Ovary (tissue), 9 donors: Measurements from ENCODE around the gene RAP1GAP2. TPM values are rescaled to one million over a fixed set of nuclear protein-coding genes. Genes with fewer than 3 reads are reported as not detected.

ENCODE experiments used
- DNase-seq, 5 donors: peaks; one replicate each; pipeline ENCODE4 v3.0.0-alpha.2; 2019 to 2020
- H3K27ac ChIP-seq, 2 donors: fragments of 200-600 bp; one replicate each; pipeline versions ENCODE4 v1.5.1 to v1.8.0; 2019 to 2022
- H3K27me3 ChIP-seq: fragments of 200-600 bp; one replicate; pipeline ENCODE4 v1.8.0; 2022
- H3K36me3 ChIP-seq: fragments of 200-600 bp; sonication (generic); one replicate; pipeline ENCODE4 v1.5.1; 2019
- H3K4me1 ChIP-seq: one replicate; pipeline ENCODE4 v1.8.1; 2013; ENCODE audit warnings: mild to moderate bottlenecking, moderate library complexity; ENCODE audit not compliant: insufficient read depth
- H3K4me3 ChIP-seq: fragments of 200-600 bp; sonication (generic); one replicate; pipeline ENCODE4 v1.5.1; 2017
- H3K9me3 ChIP-seq, 2 donors: fragments of 200-600 bp in 1 of 2; sonication (generic) in 1 of 2; one replicate each; pipeline versions ENCODE4 v1.5.1 to v1.8.1; 2013 to 2019; ENCODE audit warnings: mild to moderate bottlenecking in 1 of 2, moderate library complexity in 1 of 2
- EP300 ChIP-seq: sonication (generic); formaldehyde crosslinking; IDR thresholded peaks from one replicate; pipeline ENCODE4 v1.6.1; 2017; ENCODE audit warnings: antibody characterized with exemption
- POLR2A ChIP-seq: fragments of 450-650 bp; IDR thresholded peaks from one replicate; pipeline ENCODE4 v1.6.1; 2017; ENCODE audit warnings: antibody characterized with exemption, mild to moderate bottlenecking, moderate library complexity
- WGBS, 3 donors: extraction: QIAGEN DNeasy Blood & Tissue Kit in 1 of 3; methylation state at CpG; one replicate each; pipeline versions ENCODE4 v1.1.5 to v1.1.7; 2013 to 2017; 5-methylcytosine and 5-hydroxymethylcytosine counted together
- intact Hi-C, 4 donors: fragments of 100-400 bp; cut with DNase I; formaldehyde crosslinking; loops; one replicate each; pipeline versions ENCODE4 v1.11.0 to v1.15.1; 2022 to 2023
- polyA plus RNA-seq, 2 donors: library from polyadenylated mRNA; stranded (reverse); fragments of 200-250 nt in 1 of 2; fragments of 350-450 nt in 1 of 2; fragmentation: Illumina TruSeq in 1 of 2; extraction: RNeasy Lipid Tissue Mini Kit (QIAGEN cat#74804) in 1 of 2; gene quantifications; one replicate each; pipeline ENCODE4 v1.2.3, GENCODE V29; 2013 to 2014
- total RNA-seq, 7 donors: library from RNA; depleted of rRNA in 2 of 7; stranded (reverse); fragments of >200 nt in 2 of 7; fragmentation: NEBNext Ultra II Directional in 3 of 7; extraction: Animal tissue kit (Norgen Biotek cat#: 25700) in 3 of 7; gene quantifications; one replicate each; pipeline versions ENCODE4 v1.1.0 to v1.2.4, GENCODE V29; 2016 to 2023
- TF ChIP-seq, protein P1 (sequence below), 3 donors: fragments of 450-650 bp in 2 of 3; fragments of 200-600 bp in 1 of 3; IDR thresholded peaks; one replicate each; pipeline versions ENCODE4 v1.5.1 to v1.8.0; 2016 to 2022; ENCODE audit warnings: antibody characterized with exemption in 3 of 3, mild to moderate bottlenecking in 1 of 3
- donor health status: DM: no; HTN: no; CAD: no; lungs with moderate emphysema.
- donor health status: DM: no; HTN: no; CAD: no.
- donor health status: Bipolar disorder and iron deficiency.
- donor health status: DM: yes; HTN: yes; CAD: no.
- donor health status: DM: no; HTN: no; CAD: no.
- donor health status: DM: yes; HTN: yes; CAD: no.

The RAP1GAP2 gene
- total and polyA plus RNA-seq, 9 donors, result 4.3 to 15.4 (median 12.3) TPM

DNA sequence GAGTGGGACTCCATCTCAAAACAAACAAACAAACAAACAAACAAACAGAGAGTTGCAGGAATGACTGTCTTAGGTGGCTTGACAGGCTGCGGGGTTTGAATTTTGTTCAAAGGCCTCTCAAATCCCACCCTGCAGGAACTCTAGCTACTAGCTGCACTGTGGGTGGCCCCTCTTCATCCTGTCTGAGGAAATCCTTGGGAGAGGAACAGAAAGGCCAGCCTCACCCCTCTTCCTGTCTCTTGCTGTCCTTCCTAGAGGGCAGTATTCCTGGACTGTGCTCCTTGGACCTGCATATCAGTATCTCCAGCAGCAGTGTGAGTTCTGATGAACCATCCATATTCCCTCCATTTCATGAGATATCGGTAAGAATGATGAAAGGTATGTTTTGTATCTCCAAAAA is 44.7 kb upstream of the RAP1GAP2 start:
- intact Hi-C loops, result no loop called here
- H3K27ac ChIP-seq, result no peak overlapping the region
- H3K9me3 ChIP-seq, result no peaks in the 10 kb centered on the region
- TF ChIP-seq POLR2A, result no peak
- TF ChIP-seq, protein P1, sequence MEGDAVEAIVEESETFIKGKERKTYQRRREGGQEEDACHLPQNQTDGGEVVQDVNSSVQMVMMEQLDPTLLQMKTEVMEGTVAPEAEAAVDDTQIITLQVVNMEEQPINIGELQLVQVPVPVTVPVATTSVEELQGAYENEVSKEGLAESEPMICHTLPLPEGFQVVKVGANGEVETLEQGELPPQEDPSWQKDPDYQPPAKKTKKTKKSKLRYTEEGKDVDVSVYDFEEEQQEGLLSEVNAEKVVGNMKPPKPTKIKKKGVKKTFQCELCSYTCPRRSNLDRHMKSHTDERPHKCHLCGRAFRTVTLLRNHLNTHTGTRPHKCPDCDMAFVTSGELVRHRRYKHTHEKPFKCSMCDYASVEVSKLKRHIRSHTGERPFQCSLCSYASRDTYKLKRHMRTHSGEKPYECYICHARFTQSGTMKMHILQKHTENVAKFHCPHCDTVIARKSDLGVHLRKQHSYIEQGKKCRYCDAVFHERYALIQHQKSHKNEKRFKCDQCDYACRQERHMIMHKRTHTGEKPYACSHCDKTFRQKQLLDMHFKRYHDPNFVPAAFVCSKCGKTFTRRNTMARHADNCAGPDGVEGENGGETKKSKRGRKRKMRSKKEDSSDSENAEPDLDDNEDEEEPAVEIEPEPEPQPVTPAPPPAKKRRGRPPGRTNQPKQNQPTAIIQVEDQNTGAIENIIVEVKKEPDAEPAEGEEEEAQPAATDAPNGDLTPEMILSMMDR (IDR thresholded peaks at IDR 0.05), result no peak
- no peak for TF ChIP-seq EP300
- no peak overlapping the region for H3K4me3 ChIP-seq
- H3K36me3 ChIP-seq, result no peaks in the 10 kb centered on the region
- no peaks in the 10 kb centered on the region for H3K4me1 ChIP-seq
- no peaks in the 10 kb centered on the region for H3K27me3 ChIP-seq
- DNase-seq, result no peak
- WGBS, 3 donors, result 67 to 76% (median 75%) methylated on average over 2 of the region's 2 CpGs

DNA sequence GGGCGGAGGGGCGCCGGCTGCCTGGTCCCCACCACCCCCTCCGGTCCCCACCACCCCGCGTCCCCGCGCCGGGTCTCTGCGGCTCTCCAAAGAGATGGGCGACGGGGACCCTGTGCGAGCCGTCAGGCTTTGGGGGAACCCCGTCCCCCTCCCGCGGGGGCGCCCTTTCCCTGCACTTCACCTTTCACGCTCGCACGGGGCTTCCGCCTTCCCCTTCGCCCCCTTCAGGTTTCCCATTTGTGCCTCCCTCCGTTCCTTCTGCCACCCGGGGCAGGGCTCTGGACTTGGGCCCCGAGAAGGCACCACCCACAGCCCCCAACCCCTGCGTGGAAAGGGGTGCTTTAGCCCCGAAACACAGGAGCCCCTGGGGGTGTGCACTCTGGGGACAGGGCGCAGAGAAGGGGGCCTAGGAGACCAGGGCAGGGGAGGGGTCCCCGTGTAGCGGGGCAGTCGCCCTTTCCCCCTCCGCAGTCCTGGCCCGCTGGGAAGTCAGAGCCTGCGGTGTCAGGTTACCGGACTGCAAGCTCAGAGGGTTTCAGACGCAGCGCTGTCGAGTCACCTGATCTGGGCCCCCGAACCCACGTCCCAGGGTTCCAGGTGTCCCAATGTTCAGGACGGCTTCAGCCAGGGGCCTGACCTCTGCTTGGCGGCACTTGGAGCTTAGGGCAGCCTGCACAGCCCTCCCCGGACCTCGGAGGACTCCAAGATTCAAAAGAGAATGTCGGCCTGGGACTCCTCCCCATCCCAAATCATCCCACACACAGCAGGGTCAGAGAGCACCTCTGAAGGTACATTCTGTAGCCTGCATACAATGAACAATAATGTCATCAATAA is 40.1 kb upstream of the RAP1GAP2 start:
- Histone ChIP-seq H3K27ac (no peak overlapping the region), H3K4me1 (no peaks in the 10 kb centered on the region), H3K4me3 (no peak overlapping the region), H3K27me3 (no peaks in the 10 kb centered on the region), H3K36me3 (no peaks in the 10 kb centered on the region), H3K9me3 (no peaks in the 10 kb centered on the region)
- 0 to 2% (median 1%) methylated on average over 38 to 46 of the region's 46 CpGs for WGBS, 3 donors
- TF ChIP-seq EP300 (no peak), POLR2A (no peak)
- TF ChIP-seq, protein P1 (IDR thresholded peaks at IDR 0.05), result no peak
- intact Hi-C loops, result no loop called here
- no peak for DNase-seq

DNA sequence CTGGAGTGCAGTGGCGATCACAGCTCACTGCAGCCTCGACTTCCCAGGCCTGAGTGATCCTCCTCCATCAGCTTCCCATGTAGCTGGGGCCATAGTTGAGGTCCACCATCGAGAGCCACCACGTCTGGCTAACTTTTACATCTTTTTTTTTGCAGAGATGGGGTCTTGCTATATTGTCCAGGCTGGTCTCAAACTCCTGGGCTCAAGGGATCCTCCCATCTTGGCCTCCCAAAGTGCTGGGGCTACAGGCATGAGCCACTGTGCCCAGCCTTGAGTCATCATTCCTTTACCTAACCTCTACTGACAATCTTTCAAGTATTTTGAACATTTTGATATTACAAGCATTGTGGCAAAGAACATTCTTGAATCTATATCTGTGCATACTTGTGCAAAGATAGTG is 37.4 kb upstream of the RAP1GAP2 start:
- no peak for DNase-seq
- Histone ChIP-seq H3K9me3 (no peaks in the 10 kb centered on the region), H3K27me3 (no peaks in the 10 kb centered on the region), H3K4me3 (no peak overlapping the region), H3K36me3 (no peaks in the 10 kb centered on the region), H3K4me1 (no peaks in the 10 kb centered on the region), H3K27ac (no peak overlapping the region)
- no peak for TF ChIP-seq POLR2A
- TF ChIP-seq EP300, result no peak
- TF ChIP-seq, protein P1 (IDR thresholded peaks at IDR 0.05), result no peak
- WGBS, 3 donors, result 64 to 80% (median 72%) methylated on average over 4 of the region's 4 CpGs
- intact Hi-C loops, result no loop called here

DNA sequence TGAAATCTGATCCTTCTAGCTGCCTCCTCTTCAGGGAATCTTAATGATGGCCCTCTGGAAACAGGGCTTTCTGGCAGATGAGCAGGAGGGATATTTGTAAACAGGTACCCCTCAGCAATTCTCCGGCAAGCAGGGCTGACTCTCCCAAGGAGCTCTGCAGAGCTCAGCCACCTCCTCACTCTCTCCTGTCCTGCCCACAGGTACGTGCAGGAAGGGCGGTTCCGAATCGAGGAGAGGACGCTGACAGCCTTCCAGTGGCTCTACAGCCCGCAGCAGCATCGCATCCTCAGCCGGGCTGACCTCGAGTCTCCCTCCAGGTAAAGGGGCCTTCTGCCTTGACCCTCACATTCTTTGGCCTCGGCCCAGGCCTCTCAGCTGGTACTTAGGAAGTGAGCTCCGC is 26.1 kb upstream of the RAP1GAP2 start:
- intact Hi-C loops, result no loop called here
- no peak overlapping the region for H3K27ac ChIP-seq
- H3K27me3 ChIP-seq, result no peaks in the 10 kb centered on the region
- no peaks in the 10 kb centered on the region for H3K4me1 ChIP-seq
- no peaks in the 10 kb centered on the region for H3K36me3 ChIP-seq
- 11 to 27% (median 17%) methylated on average over 12 of the region's 12 CpGs for WGBS, 3 donors
- no peaks in the 10 kb centered on the region for H3K9me3 ChIP-seq
- no peak for DNase-seq
- no peak overlapping the region for H3K4me3 ChIP-seq
- no peak for TF ChIP-seq POLR2A
- TF ChIP-seq EP300, result no peak
- TF ChIP-seq, protein P1 (IDR thresholded peaks at IDR 0.05), result no peak
